Hematopoietic multipotent progenitor cell treated with erythropoietin and hydrocortisone succinate and interleukin-3 and kit ligand, for 17 days (in vitro differentiated cells): ENCODE results near the gene LAMA5.

Experiments
- DNase-seq: peaks from one replicate; pipeline ENCODE4 v3.0.0-alpha.2; 2015; ENCODE audit warnings: low spot score

The LAMA5 gene

DNA sequence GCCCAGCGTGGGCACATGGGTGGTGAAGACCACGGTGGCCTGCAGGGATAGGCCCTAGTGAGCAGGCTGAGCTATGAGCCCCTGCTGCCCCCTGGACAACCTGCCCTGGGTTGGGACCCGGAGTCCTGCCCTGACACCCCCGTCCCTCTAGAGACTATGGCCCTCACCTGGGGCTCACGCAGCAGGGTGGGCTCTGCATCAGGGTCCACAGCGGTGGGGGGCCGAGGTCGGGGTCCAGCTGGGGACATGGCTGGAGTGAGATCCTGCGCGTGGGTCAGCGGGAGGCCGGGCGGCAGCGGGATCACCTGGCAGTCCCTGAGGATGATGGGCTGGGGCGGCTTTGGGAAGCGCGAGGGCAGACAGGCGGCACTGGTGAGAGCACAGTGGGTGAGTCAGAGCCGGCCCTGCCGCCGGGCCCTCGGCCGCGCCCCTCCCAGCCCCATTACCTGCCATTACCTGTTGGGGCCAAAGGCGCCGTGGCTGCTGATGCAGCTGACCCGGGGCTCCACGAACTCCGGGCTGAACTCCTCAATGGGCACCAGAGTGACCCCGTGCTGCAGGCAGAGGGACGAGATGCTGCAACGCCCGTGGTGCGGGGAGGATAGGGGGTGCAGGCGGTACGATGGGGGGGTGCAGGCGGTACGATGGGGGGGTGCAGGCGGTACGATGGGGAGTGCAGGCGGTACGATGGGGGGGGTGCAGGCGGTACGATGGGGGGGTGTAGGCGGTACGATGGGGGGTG lies 36.4 kb downstream of the LAMA5 start:
- DNase-seq, result no peak

DNA sequence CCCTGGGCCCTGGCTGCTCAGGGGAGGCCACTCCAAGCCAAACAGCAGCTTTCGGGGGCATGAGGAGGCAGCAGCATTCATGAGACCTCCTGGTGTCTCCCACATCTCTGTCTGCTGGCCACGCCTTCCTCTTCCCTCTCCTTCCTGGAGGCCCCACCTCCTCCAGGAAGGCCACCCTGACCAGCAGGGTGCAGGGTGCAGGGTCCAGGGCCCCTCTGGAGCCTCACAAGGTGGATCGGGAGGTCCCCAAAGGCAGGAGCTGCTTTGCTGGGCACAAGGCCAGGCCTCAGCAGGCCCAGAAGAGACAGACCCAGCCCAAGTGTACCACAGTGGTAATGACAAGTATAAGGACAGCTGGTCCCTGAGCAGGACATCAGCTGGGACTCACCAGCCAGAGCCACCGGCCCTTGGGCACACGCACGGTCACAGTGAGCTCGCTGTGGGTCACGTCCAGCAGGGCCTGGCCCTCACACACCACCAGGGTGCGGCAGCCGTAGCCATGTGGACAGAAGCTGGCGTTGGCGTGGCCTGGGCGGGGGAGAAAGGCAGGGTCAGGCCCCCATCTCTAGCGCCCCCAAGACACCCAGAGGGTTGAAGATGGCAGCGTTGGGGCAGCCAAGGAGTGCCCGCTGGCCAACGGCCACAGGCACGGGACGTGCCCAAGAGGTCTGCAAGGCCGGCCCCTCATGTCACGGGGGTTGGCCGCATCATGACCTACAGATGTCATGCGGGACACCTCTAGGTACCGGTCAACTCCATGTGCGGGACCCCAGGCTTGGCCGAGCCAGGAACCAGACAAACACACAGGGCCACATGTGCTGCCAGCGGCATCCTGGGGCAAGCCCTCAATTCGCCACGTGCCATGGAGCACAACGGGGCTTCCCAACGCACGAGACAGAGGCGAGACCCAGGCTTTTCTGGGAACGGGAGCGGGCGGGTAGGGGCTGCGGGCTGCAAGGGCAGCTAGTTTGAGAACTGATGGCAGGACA lies 37.4 kb downstream of the LAMA5 start:
- DNase-seq, result no peak

DNA sequence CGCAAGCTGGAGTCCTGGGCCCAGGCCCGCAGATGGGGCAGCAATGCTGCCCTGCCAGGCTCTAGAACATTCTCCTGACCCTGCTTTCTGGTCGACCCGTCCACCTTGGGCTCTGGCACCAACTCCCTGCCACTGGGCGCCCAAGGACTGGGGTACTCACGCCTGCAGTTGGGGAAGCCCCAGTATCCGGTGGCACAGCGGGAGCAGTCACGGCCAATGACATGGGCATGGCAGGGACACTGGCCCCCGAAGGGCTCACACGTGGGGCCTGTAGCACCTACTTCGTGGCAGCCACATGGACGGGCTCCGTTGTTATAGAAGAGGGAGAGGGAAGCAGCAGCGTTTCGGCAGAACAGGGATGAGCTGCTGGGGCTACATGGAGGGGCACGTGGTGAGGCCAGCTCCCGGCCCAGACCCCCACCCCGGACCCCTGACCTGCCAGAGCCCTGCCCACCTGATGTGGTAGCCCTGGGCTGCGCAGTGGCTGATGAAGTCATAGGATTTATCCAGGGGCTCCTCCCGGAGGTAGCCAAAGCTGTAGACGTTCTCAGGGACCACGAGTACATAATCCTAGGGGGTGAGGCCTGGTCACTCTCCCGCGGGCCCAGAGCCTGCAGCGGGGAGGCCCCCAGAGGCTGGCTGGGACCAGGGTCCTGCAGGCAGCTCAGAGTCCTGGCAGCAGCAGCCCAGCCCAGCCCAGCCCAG lies 38.3 kb downstream of the LAMA5 start:
- no peak for DNase-seq

DNA sequence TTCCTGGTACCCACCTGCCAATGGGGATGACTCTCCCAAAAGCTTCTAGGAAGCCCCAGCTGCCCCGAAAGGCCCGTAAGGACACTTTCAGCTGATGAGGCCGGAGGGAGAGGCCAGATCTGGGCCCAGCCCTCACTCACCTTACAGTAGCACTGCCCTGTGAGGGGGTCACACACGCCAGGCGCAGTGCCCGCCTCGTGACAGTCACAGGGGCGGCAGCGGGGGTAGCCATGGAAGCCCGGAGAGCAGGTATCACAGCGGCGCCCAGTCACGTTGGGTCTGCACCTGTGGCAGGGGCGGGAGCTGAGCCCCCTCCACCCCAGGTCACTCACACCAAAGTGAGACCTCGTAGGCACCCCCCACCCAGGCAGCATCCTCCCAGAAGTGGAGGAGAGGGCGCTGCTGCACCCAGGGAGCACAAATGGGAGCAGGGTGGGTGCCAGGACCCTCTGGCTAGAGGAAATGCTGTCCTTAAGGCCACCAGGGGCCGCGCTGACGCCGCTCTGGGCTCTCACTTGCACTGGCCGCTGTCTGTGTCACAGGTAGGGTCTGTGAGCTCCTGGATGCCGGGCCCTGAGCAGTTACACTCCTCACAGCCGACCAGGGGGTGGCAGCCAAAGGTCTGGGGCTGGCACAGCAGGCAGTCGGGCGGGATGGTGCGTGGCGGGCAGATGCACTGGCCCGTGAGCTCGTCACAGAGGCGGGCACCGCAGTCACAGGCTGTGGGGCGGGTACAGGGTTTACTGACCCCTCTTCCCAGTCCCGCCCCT lies 39.2 kb downstream of the LAMA5 start:
- DNase-seq, result no peak

DNA sequence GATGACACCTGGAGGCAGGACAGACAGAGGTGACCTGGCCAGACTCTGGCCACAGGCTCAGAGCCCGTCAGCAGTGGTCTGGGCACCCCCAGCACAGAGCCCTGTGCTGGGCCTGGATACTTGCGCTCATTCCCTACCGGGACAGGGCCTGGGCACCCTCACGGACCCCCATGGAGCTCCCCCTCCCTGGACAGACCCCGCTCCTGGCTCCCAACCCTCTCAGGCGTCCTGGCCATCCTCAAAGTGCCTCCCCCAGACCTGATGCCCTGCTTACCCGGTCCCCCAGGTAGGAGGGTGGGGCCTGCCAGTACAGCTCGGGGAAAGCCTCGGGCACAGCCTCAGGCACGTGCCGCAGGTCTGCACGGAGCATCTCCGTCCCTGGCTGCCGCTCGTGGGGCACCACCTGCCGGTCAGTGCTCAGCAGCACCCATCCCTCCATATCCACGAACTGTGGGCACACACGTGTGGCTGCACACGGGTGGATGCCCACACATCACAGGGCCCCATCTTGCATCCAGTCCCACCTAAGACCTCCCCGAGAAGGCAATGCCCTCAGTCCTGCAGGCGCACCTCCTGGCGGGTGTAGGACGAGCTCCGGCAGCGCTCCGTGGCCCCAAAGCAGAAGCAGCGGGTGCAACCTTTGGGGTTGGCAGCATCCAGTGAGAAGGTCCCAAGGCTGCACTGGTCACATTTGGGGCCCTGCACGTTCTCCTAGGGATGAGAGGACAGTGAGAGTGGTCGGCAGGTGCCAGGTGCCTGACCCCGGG lies 40.0 kb downstream of the LAMA5 start:
- DNase-seq, result no peak

DNA sequence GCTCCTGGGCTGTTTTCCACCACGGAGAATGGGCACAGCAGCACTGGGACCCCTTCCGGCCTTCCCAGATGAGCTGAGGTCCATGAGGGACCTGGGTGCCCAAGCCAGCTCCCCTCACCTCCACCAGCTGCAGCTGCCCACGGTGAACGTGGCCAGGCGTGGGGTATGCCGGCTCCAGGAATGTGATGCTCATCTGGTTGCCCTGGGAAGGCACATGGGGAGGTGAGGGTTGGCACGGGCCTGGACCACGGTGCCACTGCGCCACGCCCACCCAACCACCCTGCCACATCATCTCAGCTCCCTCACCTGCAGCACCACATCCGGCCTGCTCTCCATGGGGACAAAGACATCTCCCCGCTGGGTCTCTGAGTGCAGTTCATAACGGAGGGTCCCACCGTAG lies 40.6 kb downstream of the LAMA5 start:
- DNase-seq, result no peak

DNA sequence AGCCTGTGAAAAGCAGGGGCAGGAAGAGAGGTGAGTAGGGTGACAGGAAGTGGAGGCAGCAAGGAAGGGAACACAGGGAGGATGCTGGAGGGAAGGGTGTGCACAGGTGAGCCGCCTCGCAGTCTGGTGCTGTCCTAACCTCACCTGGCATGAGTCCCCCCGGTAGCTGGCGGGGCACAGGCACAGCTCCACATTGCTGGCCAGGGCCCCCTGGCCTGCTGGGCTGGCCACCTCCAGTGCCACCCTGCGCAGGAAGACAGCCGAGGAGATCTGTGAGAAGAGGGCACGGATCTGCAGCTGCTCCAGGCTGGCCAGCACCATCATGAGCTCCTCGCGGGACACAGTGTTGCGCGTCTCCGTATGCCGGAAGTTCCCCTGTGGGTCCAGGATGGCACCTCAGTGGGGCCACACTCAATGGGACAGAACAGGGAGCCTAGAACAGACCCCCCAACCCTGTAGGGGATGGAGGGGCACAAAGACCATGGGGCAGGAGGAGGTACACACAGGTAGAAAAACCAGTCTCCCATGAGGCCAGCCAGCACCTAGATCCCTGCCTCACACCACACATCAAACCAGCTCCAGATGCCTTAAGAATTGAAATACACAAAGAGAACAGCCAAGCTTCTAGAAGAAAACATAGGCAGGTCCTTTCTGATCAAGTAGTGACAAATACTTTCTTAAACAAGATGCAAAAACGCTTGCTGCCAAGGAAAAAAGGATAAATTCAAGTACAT lies 41.8 kb downstream of the LAMA5 start:
- DNase-seq, result no peak

DNA sequence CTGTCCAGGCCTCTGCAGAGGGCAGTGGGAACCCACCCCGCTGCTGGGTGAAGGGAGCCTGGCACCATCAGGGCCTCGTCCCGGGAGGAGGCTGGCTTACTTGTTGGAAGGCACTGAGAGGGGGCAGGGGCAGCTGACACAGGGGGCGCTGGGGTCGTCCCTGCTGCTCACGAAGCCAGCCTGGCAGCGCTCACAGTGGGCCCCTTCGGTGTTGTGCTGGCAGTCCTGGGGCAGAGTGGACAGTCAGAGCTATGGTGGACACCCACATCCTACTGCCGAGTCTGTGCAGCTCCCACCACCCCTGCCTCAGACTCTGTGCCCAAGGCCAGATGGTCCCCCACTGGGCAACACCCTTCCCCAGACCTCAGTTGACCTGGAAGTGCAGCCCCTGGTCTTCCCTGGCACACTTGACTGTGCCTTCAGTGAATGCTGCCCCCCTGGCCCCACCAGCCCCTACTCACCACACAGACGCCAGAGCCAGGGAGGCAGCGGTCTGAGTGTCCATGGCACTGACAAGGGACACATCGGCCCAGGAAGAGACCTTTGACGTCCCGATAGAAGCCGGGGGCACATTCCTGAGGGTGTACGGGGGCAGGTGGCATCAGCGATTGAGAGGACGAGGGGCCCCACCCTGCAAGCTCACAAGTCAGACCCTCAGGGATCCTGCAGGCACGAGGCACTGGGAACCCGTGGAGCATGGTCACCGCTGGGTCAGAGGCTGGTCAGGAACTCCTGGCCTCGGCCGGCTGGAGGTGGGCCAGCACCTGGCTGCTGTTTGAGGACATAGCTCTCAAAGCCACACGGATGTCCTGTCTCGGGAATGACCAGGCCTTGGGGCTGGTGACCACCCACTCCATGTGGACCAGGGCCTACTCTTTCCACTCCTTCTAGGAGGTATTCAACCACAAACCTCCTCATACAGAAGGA lies 42.9 kb downstream of the LAMA5 start:
- DNase-seq, result no peak

DNA sequence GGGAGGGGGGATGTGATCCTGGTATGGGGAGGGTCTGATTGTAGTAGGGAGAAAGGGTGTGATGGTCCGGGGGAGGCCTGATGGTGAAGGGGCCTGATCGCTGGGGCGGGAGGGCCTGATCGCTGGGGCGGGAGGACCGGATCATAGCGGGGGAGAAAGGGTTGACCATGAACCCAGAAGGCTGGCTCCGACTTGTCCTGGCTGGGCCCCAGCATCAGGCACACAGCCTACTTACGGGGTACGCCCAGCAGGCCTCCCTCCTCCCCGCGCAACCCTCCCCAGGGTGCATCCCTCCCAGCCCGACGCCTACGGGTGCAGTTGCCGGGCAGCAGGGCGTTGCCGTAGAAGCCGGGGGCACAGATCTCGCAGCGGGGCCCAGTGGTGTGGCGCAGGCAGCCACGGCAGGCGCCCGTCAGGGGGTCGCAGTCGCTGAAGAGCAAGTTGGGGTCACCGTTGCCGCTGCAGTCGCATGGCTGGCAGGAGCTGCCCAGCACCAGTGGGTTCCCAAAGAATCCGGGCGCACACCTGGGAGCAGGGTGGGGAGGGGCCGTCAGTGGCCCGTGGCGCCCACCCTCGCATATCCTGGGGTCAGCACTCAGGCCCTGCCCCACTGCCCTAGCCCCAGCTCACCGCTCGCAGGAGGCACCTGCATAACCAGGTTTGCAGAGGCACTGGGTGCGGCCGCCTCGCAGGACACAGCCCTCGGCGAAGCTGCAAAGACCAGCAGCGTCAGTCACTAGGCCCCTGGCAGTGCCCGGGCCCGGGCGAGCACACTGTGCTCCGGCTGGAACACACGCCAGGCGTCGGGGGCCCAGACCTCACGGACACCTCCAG lies 43.7 kb downstream of the LAMA5 start:
- no peak for DNase-seq

DNA sequence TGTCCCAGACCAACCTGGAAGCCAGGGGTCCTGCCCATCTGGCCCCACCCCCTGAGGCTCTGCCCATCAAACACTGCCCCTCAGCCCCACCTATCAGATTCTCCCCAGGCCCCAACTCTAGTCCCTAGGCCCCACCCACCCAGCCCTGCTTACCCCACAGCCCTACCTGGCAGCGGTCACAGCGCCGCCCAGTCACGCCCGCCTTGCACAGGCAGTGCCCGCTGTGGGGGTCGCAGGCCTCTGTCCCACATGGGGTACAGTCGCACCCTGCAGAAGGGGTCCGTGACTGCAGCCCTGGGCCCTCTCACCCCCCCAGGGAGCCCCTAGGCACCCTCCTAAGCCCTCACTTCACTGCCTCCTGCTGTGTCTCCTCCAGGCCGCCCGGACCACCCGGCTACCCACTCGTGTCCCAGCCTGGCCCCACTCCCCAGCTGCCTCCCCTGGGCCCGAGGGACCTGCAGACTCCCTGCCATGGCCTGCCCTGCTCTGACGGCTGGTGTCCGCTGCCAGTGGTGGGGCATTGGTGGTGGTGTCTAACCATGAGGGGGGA lies 44.5 kb downstream of the LAMA5 start:
- no peak for DNase-seq

DNA sequence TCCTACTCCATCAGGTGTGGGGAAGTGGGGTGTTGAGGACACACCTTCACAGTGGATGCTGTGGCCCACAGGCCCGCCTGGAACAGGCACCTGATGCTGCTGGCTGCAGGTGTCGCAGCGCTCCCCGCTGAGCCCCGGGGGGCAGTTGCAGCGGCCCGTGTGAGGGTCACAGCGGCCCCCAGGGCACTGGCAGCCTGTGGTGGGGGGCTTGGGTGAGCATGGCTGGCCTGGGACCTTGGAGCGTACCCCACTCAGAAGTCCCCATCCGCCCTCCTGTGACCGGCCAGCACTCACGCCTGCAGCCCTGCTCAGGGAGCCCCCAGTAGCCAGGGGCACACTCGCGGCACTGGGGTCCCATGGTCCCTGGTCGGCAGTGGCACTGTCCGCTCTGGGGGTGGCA lies 45.1 kb downstream of the LAMA5 start:
- no peak for DNase-seq

DNA sequence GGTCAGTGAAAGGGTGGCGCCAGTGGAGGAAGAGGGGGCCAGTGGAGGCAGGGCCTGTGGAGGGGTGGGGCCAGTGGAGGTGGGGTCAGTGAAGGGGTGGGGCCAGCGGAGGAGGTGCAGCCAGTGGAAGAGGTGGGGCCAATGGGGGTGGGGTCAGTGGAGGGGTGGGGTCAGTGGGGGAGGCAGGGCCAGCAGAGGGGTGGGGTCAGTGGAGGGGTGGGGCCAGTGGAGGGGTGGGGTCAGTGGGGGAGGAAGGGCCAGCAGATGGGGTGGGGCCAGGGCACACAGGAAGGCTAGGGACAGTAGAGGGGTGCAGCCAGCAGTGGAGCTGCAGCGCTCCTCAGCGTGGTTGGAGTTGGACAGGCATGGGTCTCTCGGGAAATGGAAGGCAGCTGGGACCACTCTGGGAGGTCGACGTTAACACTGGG lies 45.6 kb downstream of the LAMA5 start:
- peak; percentile 47 for DNase-seq

DNA sequence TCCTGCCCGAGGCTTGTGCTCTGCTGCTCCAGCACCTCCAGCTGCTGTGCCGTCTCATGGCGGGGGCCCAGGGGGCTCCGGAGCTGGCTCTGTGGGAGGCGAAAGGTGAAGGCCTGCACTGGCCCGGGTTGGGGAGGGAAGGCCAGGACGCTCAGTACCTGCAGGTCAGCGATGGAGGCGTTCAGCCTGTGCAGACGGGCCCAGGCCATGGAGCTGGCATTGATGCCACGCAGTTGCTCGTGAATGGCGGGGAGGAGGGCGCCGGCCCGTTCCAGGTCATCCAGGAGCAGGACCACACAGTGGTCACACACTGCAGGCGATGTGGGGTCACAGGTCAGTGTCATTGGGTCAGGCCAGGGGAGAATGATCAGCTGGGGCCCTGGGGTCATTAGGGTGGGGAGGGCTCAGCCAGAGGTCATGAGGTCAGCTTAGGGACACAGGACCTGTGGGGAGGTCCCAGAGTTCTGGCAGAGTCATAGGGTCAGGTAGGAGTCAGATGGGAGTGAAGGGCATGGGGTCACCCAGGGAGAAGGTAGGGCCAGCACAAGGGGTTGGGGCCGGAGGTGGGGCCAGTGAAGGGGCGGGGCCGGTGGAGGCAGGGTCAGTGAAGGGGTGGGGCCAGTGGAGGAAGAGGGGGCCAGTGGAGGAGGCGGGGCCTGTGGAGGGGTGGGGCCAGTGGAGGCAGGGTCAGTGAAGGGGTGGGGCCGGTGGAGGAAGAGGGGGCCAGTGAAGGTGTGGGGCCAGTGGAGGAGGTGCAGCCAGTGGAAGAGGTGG lies 46.3 kb downstream of the LAMA5 start:
- DNase-seq, result peak; percentile 39

DNA sequence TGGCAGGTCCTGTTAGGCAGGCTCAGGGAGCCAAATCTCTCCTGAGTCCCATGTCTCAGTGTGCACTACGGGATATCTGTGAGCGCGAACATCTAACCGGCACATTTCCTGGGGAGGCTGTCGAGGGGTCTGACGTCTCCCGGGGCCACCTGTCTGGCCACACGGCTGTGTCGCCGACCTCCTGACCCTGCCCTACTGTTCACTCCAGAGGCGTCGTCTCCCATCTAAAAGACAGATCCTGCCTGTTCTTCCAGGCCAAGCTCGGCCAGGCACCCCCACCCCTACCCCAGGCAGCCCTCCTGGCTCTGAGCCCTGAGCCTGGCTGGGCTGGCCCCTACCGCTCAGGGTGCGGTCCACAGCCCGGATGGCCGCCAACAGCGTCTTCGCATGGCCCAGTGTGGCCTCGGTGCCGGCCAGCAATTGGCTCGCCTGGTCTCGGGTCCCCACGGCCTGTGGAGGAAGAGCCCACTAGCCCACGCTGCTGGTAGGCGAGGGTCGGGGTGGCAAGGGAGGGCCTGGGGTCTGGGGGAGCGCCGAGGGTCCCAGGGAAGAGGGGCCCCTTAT lies 47.7 kb downstream of the LAMA5 start:
- no peak for DNase-seq

DNA sequence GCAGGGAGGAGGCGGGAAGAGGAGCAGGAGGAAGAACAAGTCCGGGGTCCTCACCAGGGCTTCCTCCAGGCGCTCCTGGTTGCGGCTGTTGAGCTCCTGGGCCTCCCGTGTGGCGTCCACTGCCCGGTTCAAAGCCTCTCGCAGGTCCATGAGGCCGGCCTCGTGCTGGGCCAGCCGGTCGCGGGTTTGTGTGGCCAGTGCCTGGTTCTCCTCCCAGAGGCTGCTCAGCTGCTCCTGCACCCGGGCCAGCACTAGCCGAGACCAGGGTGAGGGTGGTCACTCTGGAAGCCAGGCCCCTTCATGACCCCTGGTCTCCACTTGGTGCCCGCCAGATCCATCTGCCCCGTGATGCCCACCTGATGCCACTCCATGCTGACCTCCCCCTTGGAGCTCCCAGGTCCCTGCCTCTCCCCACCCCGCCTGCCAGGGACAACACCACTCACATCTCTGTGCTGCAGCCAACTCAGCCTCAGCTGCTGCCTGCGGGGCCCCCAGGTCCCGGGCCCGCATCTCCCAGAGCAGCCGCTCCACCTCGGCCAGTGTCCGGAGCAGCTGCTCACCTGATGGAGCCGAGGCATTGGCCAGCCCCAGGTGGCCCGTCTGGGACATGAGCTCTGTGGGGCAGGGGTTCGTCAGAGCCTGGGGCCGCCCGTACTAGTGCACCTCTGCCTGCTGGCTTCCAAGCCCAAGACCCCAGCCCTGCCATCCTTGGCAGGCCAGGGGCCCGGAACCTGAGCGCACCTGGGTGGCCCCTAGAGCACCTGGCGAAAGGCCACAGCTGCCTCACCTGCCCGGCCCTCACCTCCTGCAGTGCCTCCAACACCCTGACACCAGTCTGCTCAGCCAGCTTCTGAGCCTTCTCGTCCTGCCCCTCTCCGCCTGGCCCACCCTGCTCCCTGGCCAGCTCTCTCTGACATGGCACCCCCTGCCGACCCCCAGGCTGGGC lies 48.4 kb downstream of the LAMA5 start:
- no peak for DNase-seq
